ENCODE results near the gene TRPV4. TPM values are rescaled to one million over a fixed set of nuclear protein-coding genes. Genes with fewer than 3 reads are reported as not detected.

TRPV4 gene
- polyA plus RNA-seq, 3 donors, result 0.70 to 1.4 (median 1.3) TPM

- WGBS, 3 donors, result 14 to 26% (median 23%) methylated on average over 28 to 31 of the region's 31 CpGs
- H3K27ac ChIP-seq (ENCODE audit: low read depth, low read length), result no peak overlapping the region
These were observed 474 bp downstream of the TRPV4 start for GRCh38 chr12:109832541-109833306.

GRCh38 chr12:109831929-109832328, 1.3 kb downstream of the TRPV4 start:
- WGBS, 3 donors, result 40 to 87% (median 84%) methylated on average over 9 of the region's 9 CpGs
- H3K27ac ChIP-seq (ENCODE audit: low read depth, low read length), result no peak overlapping the region

GRCh38 chr12:109831365-109831764, 1.8 kb downstream of the TRPV4 start:
- no peak overlapping the region for H3K27ac ChIP-seq (ENCODE audit: low read depth, low read length)
- 80 to 92% (median 88%) methylated on average over 6 of the region's 6 CpGs for WGBS, 3 donors

DNA sequence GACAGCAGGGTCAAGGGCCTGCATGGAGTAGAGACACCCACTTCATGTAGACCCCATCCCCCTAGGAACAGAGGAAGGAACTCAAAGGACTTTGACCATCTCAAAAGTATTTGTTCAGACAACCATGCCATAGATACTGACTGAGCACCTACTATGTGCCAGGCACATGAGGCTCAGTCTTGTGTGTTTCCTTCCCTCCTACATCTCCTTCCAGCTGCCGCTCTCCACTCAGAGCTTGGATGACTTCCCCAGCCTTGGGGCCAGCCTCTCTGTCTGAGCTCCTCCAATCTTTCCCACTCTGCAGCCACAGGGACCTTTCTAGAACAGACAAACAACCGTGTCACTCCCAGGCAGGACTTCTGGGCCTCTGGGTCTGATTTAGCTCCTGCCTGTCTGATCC, 2.5 kb downstream of the TRPV4 start:
- no peak overlapping the region for H3K27ac ChIP-seq (ENCODE audit: low read depth, low read length)
- WGBS, 3 donors, result 70 to 74% (median 73%) methylated on average over 2 of the region's 2 CpGs

DNA sequence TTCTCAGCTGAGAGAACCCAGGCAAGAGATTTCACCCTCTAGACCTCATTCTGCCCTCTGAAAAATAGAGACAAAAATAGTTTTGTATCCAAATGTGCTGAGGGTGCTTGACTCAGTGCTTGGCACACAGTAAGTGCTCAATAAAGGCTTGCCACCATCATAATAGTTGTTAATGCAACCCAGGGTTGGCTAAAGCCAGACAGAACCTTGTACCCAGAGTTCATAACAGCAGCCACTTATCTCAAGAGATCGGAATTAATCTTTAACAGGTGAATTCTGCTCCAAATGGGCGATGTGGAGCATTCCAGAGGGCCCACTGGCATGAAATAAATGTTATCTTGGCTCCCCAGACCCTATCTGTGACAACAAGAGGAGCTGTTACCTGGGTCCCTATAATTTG, 2.9 kb downstream of the TRPV4 start:
- WGBS, 3 donors, result 21 to 94% (median 92%) methylated on average over 2 of the region's 2 CpGs
- H3K27ac ChIP-seq (ENCODE audit: low read depth, low read length), result no peak overlapping the region

DNA sequence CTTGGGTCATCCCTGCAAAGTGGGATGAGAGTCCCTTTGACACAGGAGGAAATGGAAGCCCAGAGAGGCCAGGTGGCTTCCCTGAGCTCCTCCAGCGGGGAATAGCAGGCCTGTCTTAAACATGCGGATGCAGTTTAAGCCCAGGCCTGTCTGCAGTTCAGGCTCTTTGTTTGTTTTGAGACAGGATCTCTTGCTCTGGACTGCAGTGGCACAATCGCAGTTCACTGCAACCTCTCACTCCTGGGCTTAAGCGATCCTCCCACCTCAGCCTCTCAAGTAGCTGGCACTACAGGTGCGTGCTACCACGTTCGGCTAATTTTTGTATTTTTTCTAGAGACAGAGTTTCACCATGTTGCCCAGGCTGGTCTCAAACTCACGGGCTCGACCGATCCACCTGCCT, 3.5 kb downstream of the TRPV4 start:
- H3K27ac ChIP-seq (ENCODE audit: low read depth, low read length), result no peak overlapping the region
- WGBS, 3 donors, result 85 to 88% (median 86%) methylated on average over 10 of the region's 10 CpGs

GRCh38 chr12:109828754-109829511, 4.3 kb downstream of the TRPV4 start:
- no peak overlapping the region for H3K27ac ChIP-seq (ENCODE audit: low read depth, low read length)
- WGBS, 3 donors, result 59 to 77% (median 63%) methylated on average over 3 of the region's 3 CpGs

- WGBS, 3 donors, result 43 to 72% (median 44%) methylated on average over 19 of the region's 19 CpGs
- no peak overlapping the region for H3K27ac ChIP-seq (ENCODE audit: low read depth, low read length)
These were observed 5.3 kb downstream of the TRPV4 start for GRCh38 chr12:109827566-109828550.

- no peak overlapping the region for H3K27ac ChIP-seq (ENCODE audit: low read depth, low read length)
- 92 to 93% (median 92%) methylated on average over 3 of the region's 3 CpGs for WGBS, 3 donors
These were observed 6.1 kb downstream of the TRPV4 start for GRCh38 chr12:109827080-109827479.

DNA sequence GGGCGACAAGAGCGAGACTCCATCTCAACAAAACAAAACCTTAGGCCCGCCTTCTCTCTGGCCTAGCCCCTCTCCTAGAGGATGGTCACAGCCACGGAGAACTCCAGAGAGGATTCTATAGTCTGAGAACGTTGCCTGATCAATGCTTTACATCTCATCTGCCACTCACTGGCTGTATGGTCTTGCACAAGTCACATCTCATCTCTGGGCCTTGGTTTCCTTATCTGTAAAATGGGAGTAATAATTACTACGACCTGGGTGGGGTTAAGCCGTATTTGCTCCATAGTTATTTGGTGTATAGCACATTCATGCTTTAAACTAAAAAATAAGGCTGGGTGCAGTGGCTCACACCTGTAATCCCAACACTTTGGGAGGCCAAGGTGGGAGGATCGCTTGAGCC, 8.5 kb downstream of the TRPV4 start:
- H3K27ac ChIP-seq (ENCODE audit: low read depth, low read length), result no peak overlapping the region
- WGBS, 3 donors, result 90 to 92% (median 91%) methylated on average over 8 of the region's 8 CpGs

DNA sequence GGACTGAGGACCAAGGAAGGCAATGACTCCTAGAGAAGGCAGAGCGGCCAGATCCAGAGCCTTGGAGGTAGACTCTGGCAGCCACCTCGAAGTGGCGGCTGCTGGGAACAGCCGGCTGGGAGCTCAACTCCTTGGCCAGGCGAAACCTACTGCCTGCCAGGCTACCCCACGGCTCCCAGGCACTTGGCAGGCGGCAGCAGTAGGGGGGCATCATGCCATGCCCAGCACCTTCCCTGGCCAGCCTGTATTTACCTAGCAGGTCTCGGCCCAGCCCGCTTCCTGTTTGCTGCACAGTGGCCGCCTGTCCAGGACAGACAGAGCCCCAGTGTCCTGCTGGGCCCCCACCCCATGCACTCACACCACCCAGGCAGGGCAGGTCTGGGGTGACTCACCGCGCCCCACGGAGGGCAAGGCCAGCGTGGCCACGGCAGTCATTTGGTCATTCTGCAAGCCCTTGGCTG, 10.2 kb downstream of the TRPV4 start:
- no peak overlapping the region for H3K27ac ChIP-seq (ENCODE audit: low read depth, low read length)
- 52 to 82% (median 80%) methylated on average over 13 to 15 of the region's 15 CpGs for WGBS, 3 donors

GRCh38 chr12:109822416-109822815, 10.8 kb downstream of the TRPV4 start:
- 75 to 87% (median 82%) methylated on average over 7 of the region's 7 CpGs for WGBS, 3 donors
- H3K27ac ChIP-seq (ENCODE audit: low read depth, low read length), result no peak overlapping the region

- H3K27ac ChIP-seq (ENCODE audit: low read depth, low read length), result no peak overlapping the region
These were observed 11.2 kb downstream of the TRPV4 start for GRCh38 chr12:109821968-109822367.

DNA sequence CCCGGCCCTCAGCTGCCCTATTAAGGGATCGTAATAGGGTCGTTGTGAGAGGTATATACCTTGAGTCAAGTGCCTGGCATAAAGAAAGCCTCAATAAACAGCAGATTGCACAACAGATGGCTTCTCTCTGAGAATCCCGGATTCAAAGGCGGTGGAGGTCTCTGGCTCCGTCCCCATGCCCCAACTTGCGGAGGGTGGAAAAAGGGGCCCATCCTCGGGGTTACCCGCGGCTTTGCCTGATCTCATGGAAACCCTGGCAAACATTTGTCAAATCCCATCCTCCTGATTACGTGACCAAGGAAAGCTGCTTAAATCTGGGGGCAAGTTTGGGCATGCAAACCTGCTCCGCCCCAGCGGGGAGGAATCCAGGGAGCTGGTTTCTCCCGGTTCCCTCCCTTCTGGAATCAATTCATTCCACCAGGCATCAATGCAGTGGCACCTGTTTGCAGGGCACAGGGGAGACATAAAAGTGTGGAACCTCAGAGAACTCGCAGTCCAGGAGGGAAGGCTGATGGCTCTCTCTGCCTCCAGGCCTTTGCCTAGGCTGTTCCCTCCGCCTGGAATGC, 12.3 kb downstream of the TRPV4 start:
- H3K27ac ChIP-seq (ENCODE audit: low read depth, low read length), result no peak overlapping the region
- WGBS, 3 donors, result 83 to 87% (median 84%) methylated on average over 16 of the region's 16 CpGs

GRCh38 chr12:109818905-109819500, 14.2 kb downstream of the TRPV4 start:
- WGBS, 3 donors, result 54 to 64% (median 60%) methylated on average over 10 of the region's 10 CpGs
- no peak overlapping the region for H3K27ac ChIP-seq (ENCODE audit: low read depth, low read length)

DNA sequence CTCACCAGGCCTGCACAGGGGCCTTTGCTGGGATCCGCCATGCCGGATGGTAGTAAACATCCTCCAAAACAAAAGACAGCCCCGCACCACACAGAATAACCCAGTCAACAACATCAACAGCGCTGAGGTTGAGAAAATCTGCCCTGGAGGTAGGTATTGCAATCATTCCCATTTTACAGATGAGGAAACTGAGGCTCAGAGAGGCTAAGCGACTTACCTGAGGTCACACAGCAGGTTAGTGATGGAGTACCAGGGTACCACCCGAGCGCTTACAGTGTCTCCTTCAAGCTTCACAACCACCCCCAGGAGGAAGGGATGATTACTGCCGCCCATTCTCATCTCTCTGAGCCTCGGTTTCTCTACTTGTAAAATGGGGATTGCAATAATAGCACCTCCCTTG, 14.9 kb downstream of the TRPV4 start:
- 89 to 94% (median 93%) methylated on average over 9 of the region's 9 CpGs for WGBS, 3 donors
- no peak overlapping the region for H3K27ac ChIP-seq (ENCODE audit: low read depth, low read length)

DNA sequence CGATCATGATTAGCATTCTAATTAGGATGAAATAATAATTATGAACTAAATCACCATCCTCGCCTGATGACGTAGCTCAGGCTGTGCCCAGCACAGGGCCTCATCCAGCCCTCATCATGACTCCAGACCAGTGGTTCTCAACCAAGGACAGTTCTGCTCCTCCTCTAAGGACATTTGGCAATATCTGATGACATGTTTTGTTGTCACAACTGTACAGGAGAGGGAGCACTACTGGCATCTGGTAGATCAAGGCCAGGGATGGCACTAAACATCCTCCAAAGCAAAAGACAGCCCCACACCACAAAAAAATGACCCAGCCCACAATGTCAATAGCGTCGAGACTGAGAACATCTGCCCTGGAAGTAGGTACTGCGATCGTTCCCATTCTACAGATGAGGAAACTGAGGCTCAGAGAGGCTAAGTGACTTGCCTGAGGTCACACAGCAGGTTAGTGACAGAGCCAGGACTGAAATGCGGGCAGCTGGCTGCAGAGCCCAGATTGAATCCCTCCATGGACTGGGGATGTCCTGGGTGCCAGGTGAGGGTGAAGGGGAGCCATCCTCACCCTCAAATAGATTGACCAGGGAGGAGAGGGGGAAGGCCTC, 15.5 kb downstream of the TRPV4 start:
- no peak overlapping the region for H3K27ac ChIP-seq (ENCODE audit: low read depth, low read length)
- 91 to 93% (median 92%) methylated on average over 8 of the region's 8 CpGs for WGBS, 3 donors

GRCh38 chr12:109816870-109817269, 16.3 kb downstream of the TRPV4 start:
- H3K27ac ChIP-seq (ENCODE audit: low read depth, low read length), result no peak overlapping the region
- 68 to 85% (median 79%) methylated on average over 7 of the region's 7 CpGs for WGBS, 3 donors

Data from adipose tissue (tissue), 3 donors.